Activated CD4-positive, alpha-beta T cell treated with anti-CD3 and anti-CD28 coated beads, Interleukin-2, amount 10 ng/mL, durations not matched to agents 7 days and 5 days (primary cell): ENCODE data around the gene TACC2. TPM values are rescaled to one million over a fixed set of nuclear protein-coding genes. Genes with fewer than 3 reads are reported as not detected.

Experiments used
- CTCF ChIA-PET: fragments of 350-600 bp; sonication (Branson Sonifier 250); formaldehyde crosslinking; loops from one replicate; lab custom pipeline; 2021; ENCODE audit warnings: antibody characterized with exemption; lab: Charles Lee
- POLR2A ChIA-PET: fragments of 350-600 bp; sonication (Branson Sonifier 250); formaldehyde crosslinking; loops from one replicate; lab custom pipeline; 2021; ENCODE audit warnings: antibody characterized with exemption; lab: Charles Lee
- DNase-seq: peaks from one replicate; pipeline ENCODE4 v3.0.0-alpha.2; 2020
- H3K27ac Mint-ChIP-seq: one replicate; pipeline ENCODE4 v1.8.0; 2021; ENCODE audit warnings: mild to moderate bottlenecking, moderate library complexity, mixed read lengths
- H3K27me3 Mint-ChIP-seq: one replicate; pipeline ENCODE4 v1.8.0; 2021; ENCODE audit warnings: mixed read lengths
- H3K36me3 Mint-ChIP-seq: one replicate; pipeline ENCODE4 v1.8.0; 2021; ENCODE audit warnings: low read depth, mixed read lengths
- H3K4me1 Mint-ChIP-seq: one replicate; pipeline ENCODE4 v1.8.0; 2021; ENCODE audit warnings: mixed read lengths
- H3K4me3 Mint-ChIP-seq: one replicate; pipeline ENCODE4 v1.8.0; 2021; ENCODE audit warnings: mild to moderate bottlenecking, moderate library complexity, mixed read lengths
- H3K9me3 Mint-ChIP-seq: one replicate; pipeline ENCODE4 v1.8.0; 2021; ENCODE audit warnings: mixed read lengths
- total RNA-seq, 2 experiments: library from RNA; stranded (reverse); gene quantifications; one replicate each; pipeline ENCODE4 v1.2.3, GENCODE V29; 2021

Gene TACC2
- total RNA-seq, 2 experiments from 2014 or later, result not detected

DNA sequence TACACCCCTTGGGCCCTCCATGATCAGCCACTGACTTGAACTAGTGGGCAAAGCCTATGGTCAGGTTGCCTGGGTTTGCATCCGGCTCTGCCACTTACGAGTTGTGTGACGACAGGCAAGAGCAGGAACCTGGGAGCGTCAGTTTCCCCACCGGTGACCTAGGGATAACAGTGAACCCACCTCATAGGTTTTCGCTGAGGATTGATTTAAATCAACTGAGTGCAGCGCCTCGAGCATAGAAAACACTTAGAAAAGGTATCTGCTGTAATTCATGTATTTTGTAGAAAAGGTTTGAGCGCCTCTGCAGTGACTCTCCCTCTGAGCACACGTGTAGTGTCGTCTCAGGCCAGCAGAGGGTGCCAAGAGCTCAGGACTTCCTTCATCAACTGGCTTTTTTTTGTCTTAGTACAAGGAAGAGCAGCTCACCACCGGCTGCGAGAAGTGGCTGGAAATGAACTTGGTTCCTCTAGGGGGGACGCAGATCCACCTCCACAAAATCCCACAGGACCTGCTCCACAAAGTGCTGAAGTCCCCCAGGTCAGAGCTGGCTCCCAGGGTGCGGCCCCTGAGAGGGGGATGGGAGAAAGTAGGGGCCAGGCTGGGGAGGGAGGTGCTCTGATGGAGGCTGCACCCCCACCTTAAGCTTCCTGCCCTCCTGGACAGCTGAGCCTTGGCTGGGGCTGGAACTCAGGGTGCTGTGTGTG is 309.8 kb downstream of the TACC2 start:
- peak; percentile 68 for DNase-seq
- H3K27ac Mint-ChIP-seq, result no peak overlapping the region
- peaks cover 20% of the 10 kb centered on the region for H3K4me1 Mint-ChIP-seq
- no peak overlapping the region for H3K4me3 Mint-ChIP-seq
- ChIA-PET POLR2A (no interaction called here), CTCF (interaction anchor here (0.6 to 2.1 kb wide), 17 partner anchors 9 to 324 kb away, joined by 3 to 9 read pairs (median 3); no protein-coding TSS in a partner anchor)
- H3K36me3 Mint-ChIP-seq, result no peaks in the 10 kb centered on the region
- H3K27me3 Mint-ChIP-seq, result peaks cover 4% of the 10 kb centered on the region
- H3K9me3 Mint-ChIP-seq, result no peaks in the 10 kb centered on the region

DNA sequence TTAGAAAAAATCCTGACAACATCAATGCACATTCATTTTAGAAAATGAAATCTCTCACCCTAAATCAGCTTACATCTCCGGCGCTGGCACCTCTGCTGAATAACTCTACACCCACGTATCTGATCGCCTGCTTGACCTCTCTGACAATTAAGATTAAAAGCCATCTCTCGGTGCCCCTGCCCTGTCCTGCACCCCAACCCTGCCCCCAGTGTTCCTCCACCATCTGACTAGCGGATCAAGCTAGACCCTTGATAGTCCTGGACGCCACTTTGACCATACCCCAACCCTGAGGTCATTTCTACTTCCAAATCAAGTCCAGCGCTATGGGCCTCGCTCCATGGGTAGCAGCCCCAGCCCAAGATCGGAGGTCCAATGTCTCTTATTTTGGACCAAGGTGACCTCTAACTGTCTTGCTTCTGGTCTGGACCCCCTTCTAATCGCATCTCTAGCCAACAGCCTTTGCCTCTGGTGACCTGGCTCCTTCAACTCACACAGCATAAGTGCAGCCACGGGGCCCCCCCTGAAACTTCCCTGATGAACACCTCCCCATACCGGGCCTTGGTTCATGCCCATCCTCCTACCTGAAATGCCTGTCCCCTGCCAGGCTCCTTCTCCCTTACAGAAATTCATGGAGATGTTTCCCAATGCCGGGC is 310.6 kb downstream of the TACC2 start:
- no peak for DNase-seq
- CTCF ChIA-PET, result interaction anchor here (0.6 to 2.1 kb wide), 15 partner anchors 8 to 323 kb away, joined by 3 to 9 read pairs (median 3); no protein-coding TSS in a partner anchor
- Mint-ChIP-seq H3K4me1 (peaks cover 18% of the 10 kb centered on the region), H3K36me3 (no peaks in the 10 kb centered on the region), H3K4me3 (no peak overlapping the region), H3K9me3 (no peaks in the 10 kb centered on the region), H3K27me3 (peaks cover 4% of the 10 kb centered on the region), H3K27ac (no peak overlapping the region)
- POLR2A ChIA-PET, result no interaction called here

DNA sequence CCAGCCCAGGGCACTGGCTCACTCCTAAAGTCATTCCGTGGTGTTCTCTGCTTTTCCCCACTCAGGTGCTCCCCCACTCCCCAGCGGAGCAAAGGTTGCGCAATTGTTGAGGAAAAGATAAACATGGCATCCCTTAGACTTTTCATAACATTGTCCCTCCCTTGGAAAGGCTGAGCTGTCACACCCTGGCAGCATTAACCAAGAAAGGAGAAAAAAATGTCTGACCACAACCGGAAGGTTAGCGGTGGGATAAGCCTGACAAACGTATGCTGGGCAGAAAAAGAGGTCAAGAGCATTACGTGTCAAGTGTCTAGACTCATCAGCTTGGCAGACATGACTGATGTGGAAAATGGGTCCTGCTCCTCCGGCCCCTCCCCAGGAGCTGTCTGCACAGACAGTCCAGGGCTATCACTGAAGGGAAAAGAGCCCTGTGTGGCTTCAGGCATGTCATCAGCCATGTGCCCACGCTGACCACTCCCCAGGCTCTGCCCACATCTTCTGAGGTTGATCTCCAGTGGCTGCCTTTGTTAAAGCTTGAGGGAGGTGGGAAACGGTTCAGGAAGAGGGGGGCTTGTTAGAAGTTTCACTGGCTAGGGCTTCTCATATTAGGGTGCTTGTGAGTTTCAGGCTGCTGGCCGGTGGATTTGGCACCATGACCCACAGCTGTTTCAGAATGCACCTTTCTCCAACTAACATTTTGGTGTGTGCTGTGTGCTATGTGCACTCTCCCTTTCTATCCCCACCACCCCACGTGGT is 312.3 kb downstream of the TACC2 start:
- CTCF ChIA-PET, result no interaction called here

DNA sequence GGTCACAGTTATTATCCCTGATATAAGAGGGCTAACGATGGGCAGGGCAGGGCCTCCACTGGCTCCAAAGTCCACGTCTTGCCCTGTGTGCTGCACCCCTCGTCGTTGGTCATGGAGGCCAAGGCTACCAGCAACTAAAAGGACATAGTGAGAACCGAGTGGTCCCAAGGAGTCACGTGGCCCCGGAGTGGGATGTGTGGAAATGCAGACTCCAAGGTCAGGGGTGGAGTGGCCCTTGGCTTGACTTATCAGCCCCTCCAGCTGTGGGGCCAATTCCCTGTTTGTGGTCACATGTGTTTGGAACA is 312.8 kb downstream of the TACC2 start:
- H3K4me3 Mint-ChIP-seq, result no peak overlapping the region

More for the DNA sequence above, 312.3 kb downstream of the TACC2 start:
- Mint-ChIP-seq H3K36me3 (no peaks in the 10 kb centered on the region), H3K27ac (no peak overlapping the region), H3K27me3 (peaks cover 3% of the 10 kb centered on the region), H3K4me3 (no peak overlapping the region), H3K4me1 (peaks cover 5% of the 10 kb centered on the region), H3K9me3 (no peaks in the 10 kb centered on the region)
- DNase-seq, result no peak
- POLR2A ChIA-PET, result no interaction called here

DNA sequence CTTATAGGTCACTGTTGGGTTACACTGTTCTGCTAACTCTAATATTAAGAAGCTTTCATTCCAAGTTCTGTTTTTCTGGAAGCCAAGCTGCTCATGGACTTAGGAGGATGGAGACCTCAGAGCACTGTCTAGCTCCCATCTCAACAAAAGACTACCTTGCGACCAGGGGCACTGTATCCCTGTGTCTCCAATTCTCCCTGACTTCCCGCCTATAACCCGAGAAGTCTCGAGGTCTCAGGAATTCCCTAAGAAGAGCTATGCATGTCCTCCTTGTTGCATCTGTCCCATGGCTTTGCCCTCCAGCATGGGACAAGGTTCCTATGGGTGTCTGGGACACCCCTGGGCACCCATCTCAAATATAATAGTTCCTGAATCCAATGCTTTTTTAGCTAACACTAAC is 313.4 kb downstream of the TACC2 start:
- Mint-ChIP-seq H3K4me3 (no peak overlapping the region), H3K4me1 (peaks cover 5% of the 10 kb centered on the region), H3K36me3 (no peaks in the 10 kb centered on the region), H3K27ac (no peak overlapping the region), H3K9me3 (no peaks in the 10 kb centered on the region), H3K27me3 (no peaks in the 10 kb centered on the region)
- ChIA-PET CTCF (interaction anchor here (0.5 to 1.0 kb wide), 3 partner anchors 21 to 133 kb away, joined by 3 read pairs; no protein-coding TSS in a partner anchor), POLR2A (no interaction called here)
- DNase-seq, result no peak

More for the DNA sequence above, 312.8 kb downstream of the TACC2 start:
- no peak overlapping the region for H3K27ac Mint-ChIP-seq
- H3K9me3 Mint-ChIP-seq, result no peaks in the 10 kb centered on the region
- no peaks in the 10 kb centered on the region for H3K36me3 Mint-ChIP-seq
- no peaks in the 10 kb centered on the region for H3K27me3 Mint-ChIP-seq
- peaks cover 5% of the 10 kb centered on the region for H3K4me1 Mint-ChIP-seq
- CTCF ChIA-PET, result interaction anchor here (0.5 to 1.0 kb wide), 3 partner anchors 22 to 133 kb away, joined by 3 read pairs; no protein-coding TSS in a partner anchor
- POLR2A ChIA-PET, result no interaction called here
- no peak for DNase-seq

DNA sequence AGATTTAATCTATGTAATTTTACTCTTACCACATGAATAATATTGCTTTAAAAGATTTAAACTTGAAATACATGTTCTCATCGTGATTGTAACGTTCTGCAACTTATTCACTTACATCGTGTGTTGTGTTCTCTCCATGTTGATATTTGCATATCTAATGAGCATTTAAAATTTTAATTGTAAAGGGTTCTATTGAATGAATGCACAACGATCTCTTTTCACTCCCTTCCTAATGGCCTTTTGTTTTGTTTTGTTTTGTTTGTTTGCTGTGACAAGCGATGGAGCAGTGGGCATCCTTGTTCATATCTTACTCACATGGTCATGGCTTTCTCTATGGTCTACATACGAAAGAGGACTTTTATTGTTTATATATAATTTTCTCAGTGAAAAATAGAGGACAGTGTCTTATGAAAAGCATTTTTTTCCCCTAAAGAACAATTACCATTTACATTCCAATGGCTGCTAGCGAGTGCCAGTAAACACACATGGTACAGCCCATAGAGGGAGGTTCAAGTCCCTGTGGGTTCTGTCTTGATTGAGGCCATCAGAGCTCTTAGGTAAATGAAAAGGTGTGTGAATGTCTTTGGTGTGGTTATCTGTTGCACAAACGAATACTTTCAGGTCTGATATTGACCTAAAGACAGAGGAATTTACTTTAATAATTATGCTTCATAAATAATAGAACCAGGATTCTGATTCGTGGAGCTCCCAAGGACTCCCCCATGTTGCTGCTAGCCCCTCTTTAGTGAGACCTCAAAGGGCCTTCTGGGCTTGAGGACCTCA is 314.5 kb downstream of the TACC2 start:
- H3K9me3 Mint-ChIP-seq, result no peaks in the 10 kb centered on the region
- ChIA-PET CTCF (no interaction called here), POLR2A (no interaction called here)
- peaks cover 5% of the 10 kb centered on the region for H3K4me1 Mint-ChIP-seq
- H3K27ac Mint-ChIP-seq, result no peak overlapping the region
- no peaks in the 10 kb centered on the region for H3K36me3 Mint-ChIP-seq
- H3K4me3 Mint-ChIP-seq, result no peak overlapping the region
- H3K27me3 Mint-ChIP-seq, result no peaks in the 10 kb centered on the region
- no peak for DNase-seq

Other genes starting within 250 kb of the TACC2 start
- gene ATE1, start 61.1 kb upstream of the TACC2 start, total RNA-seq, result 10 to 100 TPM; 23.1 to 24.4 TPM
- 10 to 100 TPM; 63.5 to 69.4 TPM for gene NSMCE4A, start 13.9 kb upstream of the TACC2 start, total RNA-seq